Thymus (tissue), 14 donors: Measurements from ENCODE around the gene SECISBP2L. TPM values are rescaled to one million over a fixed set of nuclear protein-coding genes. Genes with fewer than 3 reads are reported as not detected.

Source experiments
- DNase-seq, 9 donors: peaks; one replicate each; pipeline ENCODE4 v3.0.0-alpha.2; 2013; ENCODE audit warnings: low spot score in 9 of 9, low read depth in 6 of 9, missing footprints in 1 of 9
- H3K27ac ChIP-seq, 2 donors: one replicate each; pipeline ENCODE4 v1.5.1; 2013; ENCODE audit warnings: control low read depth in 1 of 2, low read depth in 1 of 2, low read length in 1 of 2, mild to moderate bottlenecking in 1 of 2, moderate library complexity in 1 of 2
- H3K27me3 ChIP-seq, 2 donors: one replicate each; pipeline ENCODE4 v1.5.1; 2013; ENCODE audit warnings: low read length in 1 of 2; ENCODE audit not compliant: control insufficient read depth in 2 of 2, insufficient read depth in 1 of 2
- H3K36me3 ChIP-seq, 2 donors: one replicate each; pipeline ENCODE4 v1.5.1; 2013; ENCODE audit warnings: low read length in 1 of 2, mild to moderate bottlenecking in 1 of 2, moderate library complexity in 1 of 2; ENCODE audit not compliant: control insufficient read depth in 2 of 2, insufficient read depth in 2 of 2
- H3K4me1 ChIP-seq, 2 donors: one replicate each; pipeline ENCODE4 v1.5.1; 2013; ENCODE audit warnings: low read length in 2 of 2; ENCODE audit not compliant: control insufficient read depth in 2 of 2, insufficient read depth in 2 of 2
- H3K4me3 ChIP-seq, 2 donors: one replicate each; pipeline ENCODE4 v1.5.1; 2013; ENCODE audit warnings: low read length in 2 of 2, control low read depth in 1 of 2, mild to moderate bottlenecking in 1 of 2
- H3K9me3 ChIP-seq, 2 donors: one replicate each; pipeline ENCODE4 v1.5.1; 2013; ENCODE audit warnings: low read length in 1 of 2, mild to moderate bottlenecking in 1 of 2; ENCODE audit not compliant: control insufficient read depth in 2 of 2, insufficient read depth in 1 of 2
- WGBS: extraction: QIAGEN DNeasy Blood & Tissue Kit; methylation state at CpG from one replicate; pipeline ENCODE4 v1.1.7; 2013; 5-methylcytosine and 5-hydroxymethylcytosine counted together
- long read RNA-seq, 10 donors: transcript quantifications; one replicate each; lab custom pipeline, GENCODE V29; 2026
- polyA plus RNA-seq: library from polyadenylated mRNA; stranded (reverse); fragments of 200-250 nt; gene quantifications from one replicate; pipeline ENCODE4 v1.2.3, GENCODE V29; 2013
- total RNA-seq: library from RNA; stranded (reverse); fragments of 120-200 nt; gene quantifications from one replicate; pipeline ENCODE4 v1.2.4, GENCODE V29; 2013
- donor health status: healthy.

The SECISBP2L gene, protein sequence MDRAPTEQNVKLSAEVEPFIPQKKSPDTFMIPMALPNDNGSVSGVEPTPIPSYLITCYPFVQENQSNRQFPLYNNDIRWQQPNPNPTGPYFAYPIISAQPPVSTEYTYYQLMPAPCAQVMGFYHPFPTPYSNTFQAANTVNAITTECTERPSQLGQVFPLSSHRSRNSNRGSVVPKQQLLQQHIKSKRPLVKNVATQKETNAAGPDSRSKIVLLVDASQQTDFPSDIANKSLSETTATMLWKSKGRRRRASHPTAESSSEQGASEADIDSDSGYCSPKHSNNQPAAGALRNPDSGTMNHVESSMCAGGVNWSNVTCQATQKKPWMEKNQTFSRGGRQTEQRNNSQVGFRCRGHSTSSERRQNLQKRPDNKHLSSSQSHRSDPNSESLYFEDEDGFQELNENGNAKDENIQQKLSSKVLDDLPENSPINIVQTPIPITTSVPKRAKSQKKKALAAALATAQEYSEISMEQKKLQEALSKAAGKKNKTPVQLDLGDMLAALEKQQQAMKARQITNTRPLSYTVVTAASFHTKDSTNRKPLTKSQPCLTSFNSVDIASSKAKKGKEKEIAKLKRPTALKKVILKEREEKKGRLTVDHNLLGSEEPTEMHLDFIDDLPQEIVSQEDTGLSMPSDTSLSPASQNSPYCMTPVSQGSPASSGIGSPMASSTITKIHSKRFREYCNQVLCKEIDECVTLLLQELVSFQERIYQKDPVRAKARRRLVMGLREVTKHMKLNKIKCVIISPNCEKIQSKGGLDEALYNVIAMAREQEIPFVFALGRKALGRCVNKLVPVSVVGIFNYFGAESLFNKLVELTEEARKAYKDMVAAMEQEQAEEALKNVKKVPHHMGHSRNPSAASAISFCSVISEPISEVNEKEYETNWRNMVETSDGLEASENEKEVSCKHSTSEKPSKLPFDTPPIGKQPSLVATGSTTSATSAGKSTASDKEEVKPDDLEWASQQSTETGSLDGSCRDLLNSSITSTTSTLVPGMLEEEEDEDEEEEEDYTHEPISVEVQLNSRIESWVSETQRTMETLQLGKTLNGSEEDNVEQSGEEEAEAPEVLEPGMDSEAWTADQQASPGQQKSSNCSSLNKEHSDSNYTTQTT
- 16.7 TPM for total RNA-seq
- 13.2 TPM for polyA plus RNA-seq
- long read RNA-seq, donor 1: 0 reads
- long read RNA-seq, donor 2: 0 reads
- long read RNA-seq, donor 3, partial matches to known transcripts: 0 of 1 reads
- long read RNA-seq, donor 3, other reads (novel, unspliced or antisense): 0 of 1 reads
- long read RNA-seq, donor 4, full-length matches to known transcripts: 1 of 1 reads
- long read RNA-seq, donor 4, partial matches to known transcripts: 0 of 1 reads
- long read RNA-seq, donor 4, other reads (novel, unspliced or antisense): 0 of 1 reads
- long read RNA-seq, donor 5: 0 reads
- long read RNA-seq, donor 6: 0 reads
- long read RNA-seq, donor 7, full-length matches to known transcripts: 1 of 20 reads
- long read RNA-seq, donor 7, partial matches to known transcripts: 19 of 20 reads
- long read RNA-seq, donor 7, other reads (novel, unspliced or antisense): 0 of 20 reads
- long read RNA-seq, donor 8, partial matches to known transcripts: 0 of 1 reads
- long read RNA-seq, donor 8, other reads (novel, unspliced or antisense): 0 of 1 reads
- long read RNA-seq, donor 9, full-length matches to known transcripts: 2 of 2 reads
- long read RNA-seq, donor 9, partial matches to known transcripts: 0 of 2 reads
- long read RNA-seq, donor 9, other reads (novel, unspliced or antisense): 0 of 2 reads
- long read RNA-seq, donor 10, full-length matches to known transcripts: 2 of 12 reads
- long read RNA-seq, donor 10, partial matches to known transcripts: 10 of 12 reads
- long read RNA-seq, donor 10, other reads (novel, unspliced or antisense): 0 of 12 reads

DNA sequence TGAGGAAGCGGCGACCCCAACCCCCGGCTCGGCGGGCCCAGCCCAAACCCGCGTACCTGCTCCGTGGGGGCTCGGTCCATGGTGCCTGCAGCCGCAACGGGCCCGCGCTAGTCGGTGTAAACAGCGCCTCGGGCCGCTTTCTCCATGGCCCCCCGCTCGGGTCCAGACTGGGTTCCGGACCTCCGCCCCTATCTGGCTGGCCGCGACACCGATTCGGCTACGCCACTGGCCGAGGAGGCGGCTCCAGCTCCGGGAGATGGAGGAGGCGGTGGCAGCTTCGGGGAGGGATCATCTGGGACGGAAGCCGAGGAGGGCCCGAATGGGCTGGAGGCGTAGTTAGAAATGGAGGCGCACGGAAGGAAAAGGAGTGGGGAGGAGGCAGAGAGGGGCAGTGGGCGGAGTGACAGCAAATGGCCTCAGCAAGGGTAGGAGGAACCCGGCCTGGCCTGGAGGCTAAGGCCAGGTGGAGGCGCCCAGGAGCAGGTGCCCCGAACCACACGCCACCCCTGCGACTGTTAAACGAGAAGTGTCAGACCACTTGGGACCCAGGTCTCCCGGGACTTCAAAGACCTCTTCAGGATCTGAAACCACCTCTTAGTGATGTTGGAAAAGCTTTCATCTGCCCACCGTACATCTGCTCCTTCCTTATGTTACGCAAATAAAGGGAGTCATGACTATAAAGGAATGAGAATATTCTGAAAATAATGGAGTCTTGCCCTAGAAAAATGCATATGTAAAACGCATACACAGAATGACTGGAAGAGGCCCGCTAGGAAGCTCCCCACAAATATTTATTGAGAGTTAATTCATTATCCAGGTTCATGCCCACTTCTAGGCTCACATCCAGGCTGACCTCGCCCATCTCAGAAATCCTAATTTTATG, at the start of gene SECISBP2L:
SECISBP2L (minus strand) TSS at position 227 of the 883 bp plus-strand sequence; CDS start at position 80, 147 bp downstream.
- 7% methylated on average over 50 of the region's 50 CpGs for WGBS
- Histone ChIP-seq H3K4me1 (peaks cover 0 to 5% of the 10 kb centered on the region in 2 donors), H3K27ac (peak within 1 kb of the TSS; percentile 68 to 78), H3K27me3 (no peaks in the 10 kb centered on the region), H3K9me3 (no peaks in the 10 kb centered on the region), H3K36me3 (no peaks in the 10 kb centered on the region), H3K4me3 (peak within 1 kb of the TSS; percentile 80 to 95)
- peak; percentile 77 to 96 (median 87) for DNase-seq

DNA sequence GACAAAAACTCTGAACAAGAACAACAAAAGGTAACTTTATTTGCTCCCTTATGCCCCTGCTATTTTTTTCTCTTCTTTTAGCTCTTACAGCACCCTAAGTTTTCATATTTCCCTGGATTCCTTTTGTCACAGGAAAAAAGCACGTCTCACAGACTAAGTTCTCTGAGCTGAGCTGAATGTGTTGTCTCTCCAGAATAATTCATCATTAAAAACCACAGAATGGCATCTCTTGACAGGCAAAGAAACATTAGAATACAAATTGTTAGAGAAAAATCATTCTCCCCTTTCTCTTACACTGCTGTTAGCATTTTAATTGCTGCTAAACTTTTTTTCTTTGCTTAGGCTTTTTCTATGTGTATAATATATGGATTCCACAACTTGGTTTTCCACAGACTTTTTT, 48.7 kb upstream of the SECISBP2L start:
- Histone ChIP-seq H3K27me3 (no peaks in the 10 kb centered on the region), H3K9me3 (no peaks in the 10 kb centered on the region), H3K4me1 (no peaks in the 10 kb centered on the region), H3K36me3 (no peaks in the 10 kb centered on the region), H3K4me3 (no peak overlapping the region), H3K27ac (no peak overlapping the region)
- no peak for DNase-seq
- 83% methylated on average over 1 of the region's 1 CpG for WGBS

DNA sequence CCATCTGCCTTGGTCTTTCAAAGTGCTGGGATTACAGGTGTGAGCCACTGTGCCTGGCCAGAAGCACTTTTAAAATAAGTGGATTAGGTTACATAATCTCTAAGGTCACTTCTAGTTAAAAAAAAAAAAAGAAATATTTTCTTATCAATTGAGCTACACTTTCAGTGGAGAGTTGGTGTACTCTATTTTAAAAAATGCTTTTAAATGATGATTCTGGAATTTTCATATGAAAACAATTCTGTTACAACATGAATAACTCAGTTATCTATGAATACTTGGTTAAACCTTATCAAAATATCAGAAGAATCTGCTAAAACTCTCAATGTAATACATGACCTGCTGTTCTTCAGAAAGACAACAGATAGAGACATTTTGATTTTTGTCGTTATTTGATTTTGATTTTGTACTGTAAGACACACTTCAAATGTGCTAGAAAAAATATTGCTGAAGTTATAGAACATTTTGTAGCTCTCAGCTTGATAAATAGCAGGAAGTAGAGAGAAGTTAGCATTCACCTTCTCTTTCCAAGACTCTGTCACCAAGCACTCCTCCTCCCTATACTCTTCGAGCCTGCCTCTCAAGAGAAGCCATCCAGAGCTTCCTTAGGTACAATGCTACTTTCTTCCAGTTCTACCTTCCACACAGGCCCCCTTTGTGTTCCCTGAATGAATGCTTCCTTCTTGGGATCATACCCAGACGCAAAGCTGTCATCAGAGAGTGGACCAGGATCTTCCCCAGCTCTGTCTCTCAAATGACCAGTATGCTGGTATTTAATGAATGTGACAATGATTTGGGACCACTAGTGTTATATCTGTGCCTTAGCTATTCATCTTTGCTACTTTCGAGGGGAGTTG, 47.2 kb upstream of the SECISBP2L start:
- H3K27ac ChIP-seq: no peak overlapping the region
- H3K4me3 ChIP-seq: no peak overlapping the region

DNA sequence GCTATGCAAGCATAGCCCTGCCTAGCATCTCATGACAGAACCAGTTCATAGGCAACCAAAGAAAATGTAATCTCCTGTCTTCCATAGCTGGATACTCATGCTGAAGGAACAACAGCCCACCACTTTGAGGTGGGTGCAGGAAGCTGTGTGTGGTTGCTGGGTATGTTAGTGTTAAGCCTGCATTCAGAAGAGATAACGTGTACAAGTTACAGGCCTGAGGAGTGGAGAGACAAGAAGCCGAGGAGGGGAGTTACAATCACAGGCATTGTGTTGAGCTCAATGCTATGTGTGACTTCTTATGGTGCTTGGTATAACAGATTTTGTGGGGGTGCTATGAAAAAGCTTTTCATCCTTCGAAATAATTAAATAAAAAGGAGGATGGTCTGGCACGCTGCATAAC, 42.8 kb upstream of the SECISBP2L start:
- Histone ChIP-seq H3K27me3 (no peaks in the 10 kb centered on the region), H3K27ac (no peak overlapping the region), H3K4me3 (no peak overlapping the region), H3K9me3 (no peaks in the 10 kb centered on the region), H3K4me1 (no peaks in the 10 kb centered on the region), H3K36me3 (no peaks in the 10 kb centered on the region)
- no peak for DNase-seq
- WGBS: 94% methylated on average over 4 of the region's 4 CpGs

More for the DNA sequence above, 47.2 kb upstream of the SECISBP2L start:
- no peaks in the 10 kb centered on the region for H3K9me3 ChIP-seq
- no peak for DNase-seq
- WGBS: 97% methylated on average over 4 of the region's 4 CpGs
- H3K27me3 ChIP-seq: no peaks in the 10 kb centered on the region
- H3K36me3 ChIP-seq: no peaks in the 10 kb centered on the region
- H3K4me1 ChIP-seq: no peaks in the 10 kb centered on the region

DNA sequence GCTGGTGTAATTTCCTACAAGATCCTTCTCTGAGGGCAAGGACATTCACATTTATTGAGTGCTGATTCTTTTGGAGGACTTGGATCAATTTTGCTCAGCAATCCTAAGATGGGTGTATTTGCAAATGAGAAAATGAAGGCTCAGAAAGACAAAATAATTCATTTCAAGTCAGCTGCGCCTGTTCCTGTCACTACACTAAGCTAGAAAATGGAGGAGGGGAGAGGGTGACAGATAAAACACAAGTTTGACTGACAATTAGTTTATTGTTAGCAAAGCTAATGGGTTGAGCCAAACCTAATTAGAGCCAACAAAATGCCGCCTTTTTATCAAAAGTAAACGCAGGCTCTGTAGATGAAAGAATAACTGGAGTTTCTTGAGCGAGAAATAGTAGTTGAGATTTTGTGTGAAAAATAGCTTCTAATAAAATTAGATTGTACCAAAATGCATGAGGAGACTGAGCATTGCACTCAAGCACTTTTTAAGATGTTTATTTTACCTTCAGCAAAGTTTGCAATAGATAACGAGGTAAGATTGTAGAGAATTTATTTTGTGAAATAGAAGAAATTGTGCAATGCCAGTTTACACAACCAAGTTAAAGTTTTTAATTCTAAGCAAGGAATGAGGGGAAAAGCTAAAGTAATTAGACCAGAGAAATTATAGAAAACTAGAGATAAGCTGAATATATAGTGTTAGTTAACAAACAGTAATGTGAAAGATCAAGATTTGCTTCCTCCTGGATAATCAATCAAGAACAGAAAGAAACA, 39.6 kb upstream of the SECISBP2L start:
- no peak for DNase-seq
- Histone ChIP-seq H3K4me3 (no peak overlapping the region), H3K9me3 (no peaks in the 10 kb centered on the region), H3K27me3 (no peaks in the 10 kb centered on the region), H3K27ac (no peak overlapping the region), H3K4me1 (no peaks in the 10 kb centered on the region), H3K36me3 (no peaks in the 10 kb centered on the region)
- 97% methylated on average over 5 of the region's 5 CpGs for WGBS

DNA sequence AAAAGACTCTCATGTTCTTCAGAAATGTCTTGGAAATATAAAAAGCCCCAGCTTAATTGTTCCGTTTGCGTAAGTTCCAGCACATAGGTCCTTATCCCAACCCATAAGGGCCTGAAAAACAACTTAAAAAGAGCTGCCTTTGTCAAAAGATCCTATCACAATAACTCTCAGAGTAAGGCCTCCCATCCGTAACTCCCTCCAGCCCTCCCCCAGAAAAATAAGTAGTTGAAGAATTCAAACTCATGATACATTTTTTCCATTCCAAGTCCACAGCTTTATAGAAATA, 38.0 kb upstream of the SECISBP2L start:
- no peaks in the 10 kb centered on the region for H3K36me3 ChIP-seq
- DNase-seq: no peak
- no peak overlapping the region for H3K4me3 ChIP-seq
- H3K4me1 ChIP-seq: no peaks in the 10 kb centered on the region
- H3K9me3 ChIP-seq: no peaks in the 10 kb centered on the region
- no peak overlapping the region for H3K27ac ChIP-seq
- no peaks in the 10 kb centered on the region for H3K27me3 ChIP-seq
- WGBS: 97% methylated on average over 3 of the region's 3 CpGs
